ENCODE data around the gene CDC27.
"Not testable (repeated sequence)": the region's sequence is repeated elsewhere in the genome, so short reads cannot be mapped to it uniquely, and the experiment has no call there.

CDC27 gene

GRCh38 chr17:47225436-47225858 is 36.4 kb upstream of the CDC27 start:
- H3K9me3 Mint-ChIP-seq = no peaks in the 10 kb centered on the region
- peaks cover 72% of the 10 kb centered on the region for H3K4me1 Mint-ChIP-seq (ENCODE audit: low read depth)
- H3K36me3 Mint-ChIP-seq (ENCODE audit: low read depth) = peaks cover 6% of the 10 kb centered on the region
- peaks cover 20% of the 10 kb centered on the region for H3K27me3 Mint-ChIP-seq
- H3K4me3 Mint-ChIP-seq = peak overlapping the region; percentile 10
- peak overlapping the region; percentile 90 for H3K27ac Mint-ChIP-seq
- intact Hi-C loops (cut with micrococcal nuclease) = loop anchor here (5.0 kb wide), 1 partner anchor 38 kb away; the partner anchor contains the start of gene CDC27

GRCh38 chr17:47224966-47225365 is 35.9 kb upstream of the CDC27 start:
- no peaks in the 10 kb centered on the region for H3K9me3 Mint-ChIP-seq
- H3K36me3 Mint-ChIP-seq (ENCODE audit: low read depth) = peaks cover 6% of the 10 kb centered on the region
- peak overlapping the region; percentile 90 for H3K27ac Mint-ChIP-seq
- peaks cover 20% of the 10 kb centered on the region for H3K27me3 Mint-ChIP-seq
- intact Hi-C loops (cut with micrococcal nuclease) = loop anchor here (5.0 kb wide), 1 partner anchor 38 kb away; the partner anchor contains the start of gene CDC27
- H3K4me1 Mint-ChIP-seq (ENCODE audit: low read depth) = peaks cover 72% of the 10 kb centered on the region
- no peak overlapping the region for H3K4me3 Mint-ChIP-seq

GRCh38 chr17:47224077-47224476 is 35.0 kb upstream of the CDC27 start:
- H3K9me3 Mint-ChIP-seq; intact Hi-C loops (cut with micrococcal nuclease); H3K36me3 Mint-ChIP-seq (ENCODE audit: low read depth); H3K4me3 Mint-ChIP-seq: not testable (repeated sequence)
- Mint-ChIP-seq H3K27ac (peak overlapping the region; percentile 90), H3K4me1 (ENCODE audit: low read depth) (peaks cover 73% of the 10 kb centered on the region), H3K27me3 (peaks cover 29% of the 10 kb centered on the region)

- Mint-ChIP-seq H3K27me3 (peaks cover 32% of the 10 kb centered on the region), H3K36me3 (ENCODE audit: low read depth) (peaks cover 6% of the 10 kb centered on the region), H3K4me3 (no peak overlapping the region), H3K4me1 (ENCODE audit: low read depth) (peaks cover 80% of the 10 kb centered on the region), H3K9me3 (no peaks in the 10 kb centered on the region), H3K27ac (peak overlapping the region; percentile 90)
- intact Hi-C loops (cut with micrococcal nuclease) = no loop called here
Measured at GRCh38 chr17:47223460-47223859, 34.4 kb upstream of the CDC27 start.

- no peak overlapping the region for H3K4me3 Mint-ChIP-seq
- H3K27ac Mint-ChIP-seq = peak overlapping the region; percentile 90
- H3K4me1 Mint-ChIP-seq (ENCODE audit: low read depth) = peaks cover 78% of the 10 kb centered on the region
- peaks cover 32% of the 10 kb centered on the region for H3K27me3 Mint-ChIP-seq
- peaks cover 6% of the 10 kb centered on the region for H3K36me3 Mint-ChIP-seq (ENCODE audit: low read depth)
- H3K9me3 Mint-ChIP-seq = no peaks in the 10 kb centered on the region
- intact Hi-C loops (cut with micrococcal nuclease) = no loop called here
Measured at GRCh38 chr17:47223007-47223406, 33.9 kb upstream of the CDC27 start.

- Mint-ChIP-seq H3K36me3 (ENCODE audit: low read depth) (peaks cover 6% of the 10 kb centered on the region), H3K4me1 (ENCODE audit: low read depth) (peaks cover 69% of the 10 kb centered on the region), H3K9me3 (no peaks in the 10 kb centered on the region), H3K27ac (peak overlapping the region; percentile 51), H3K4me3 (no peak overlapping the region), H3K27me3 (peaks cover 32% of the 10 kb centered on the region)
- intact Hi-C loops (cut with micrococcal nuclease) = no loop called here
Measured at GRCh38 chr17:47222047-47222446, 33.0 kb upstream of the CDC27 start.

- Mint-ChIP-seq H3K27ac (no peak overlapping the region), H3K9me3 (no peaks in the 10 kb centered on the region), H3K36me3 (ENCODE audit: low read depth) (peaks cover 6% of the 10 kb centered on the region), H3K4me3 (no peak overlapping the region), H3K4me1 (ENCODE audit: low read depth) (peaks cover 62% of the 10 kb centered on the region), H3K27me3 (peaks cover 32% of the 10 kb centered on the region)
- intact Hi-C loops (cut with micrococcal nuclease) = no loop called here
Measured at GRCh38 chr17:47221154-47221553, 32.1 kb upstream of the CDC27 start.

- no peak overlapping the region for H3K4me3 Mint-ChIP-seq
Measured at GRCh38 chr17:47220531-47220999, 31.5 kb upstream of the CDC27 start.

GRCh38 chr17:47219621-47220475 is 30.8 kb upstream of the CDC27 start:
- intact Hi-C loops (cut with micrococcal nuclease) = no loop called here

More at GRCh38 chr17:47220531-47220999, 31.5 kb upstream of the CDC27 start:
- Mint-ChIP-seq H3K27me3 (peaks cover 32% of the 10 kb centered on the region), H3K4me1 (ENCODE audit: low read depth) (peaks cover 56% of the 10 kb centered on the region), H3K27ac (peak overlapping the region; percentile 50), H3K9me3 (no peaks in the 10 kb centered on the region), H3K36me3 (ENCODE audit: low read depth) (peaks cover 6% of the 10 kb centered on the region)
- intact Hi-C loops (cut with micrococcal nuclease) = no loop called here

GRCh38 chr17:47218896-47219430 is 29.9 kb upstream of the CDC27 start:
- peaks cover 40% of the 10 kb centered on the region for H3K4me1 Mint-ChIP-seq (ENCODE audit: low read depth)
- H3K36me3 Mint-ChIP-seq (ENCODE audit: low read depth) = peaks cover 1% of the 10 kb centered on the region
- no peak overlapping the region for H3K27ac Mint-ChIP-seq
- intact Hi-C loops (cut with micrococcal nuclease) = no loop called here
- no peak overlapping the region for H3K4me3 Mint-ChIP-seq
- peaks cover 33% of the 10 kb centered on the region for H3K27me3 Mint-ChIP-seq
- H3K9me3 Mint-ChIP-seq = no peaks in the 10 kb centered on the region

More at GRCh38 chr17:47219621-47220475, 30.8 kb upstream of the CDC27 start:
- Mint-ChIP-seq H3K27me3 (peaks cover 33% of the 10 kb centered on the region), H3K9me3 (no peaks in the 10 kb centered on the region), H3K27ac (peak overlapping the region; percentile 50), H3K4me3 (no peak overlapping the region), H3K36me3 (ENCODE audit: low read depth) (peaks cover 6% of the 10 kb centered on the region), H3K4me1 (ENCODE audit: low read depth) (peaks cover 49% of the 10 kb centered on the region)

- peaks cover 36% of the 10 kb centered on the region for H3K27me3 Mint-ChIP-seq
- H3K27ac Mint-ChIP-seq; H3K4me3 Mint-ChIP-seq; H3K36me3 Mint-ChIP-seq (ENCODE audit: low read depth); intact Hi-C loops (cut with micrococcal nuclease); H3K9me3 Mint-ChIP-seq: not testable (repeated sequence)
- peaks cover 36% of the 10 kb centered on the region for H3K4me1 Mint-ChIP-seq (ENCODE audit: low read depth)
Measured at GRCh38 chr17:47217279-47217678, 28.2 kb upstream of the CDC27 start.

GRCh38 chr17:47216821-47217220 is 27.7 kb upstream of the CDC27 start:
- H3K4me3 Mint-ChIP-seq; H3K27ac Mint-ChIP-seq; H3K36me3 Mint-ChIP-seq (ENCODE audit: low read depth); H3K9me3 Mint-ChIP-seq; intact Hi-C loops (cut with micrococcal nuclease): not testable (repeated sequence)
- peaks cover 37% of the 10 kb centered on the region for H3K4me1 Mint-ChIP-seq (ENCODE audit: low read depth)
- peaks cover 33% of the 10 kb centered on the region for H3K27me3 Mint-ChIP-seq

- intact Hi-C loops (cut with micrococcal nuclease) = no loop called here
- peaks cover 18% of the 10 kb centered on the region for H3K27me3 Mint-ChIP-seq
- peaks cover 33% of the 10 kb centered on the region for H3K4me1 Mint-ChIP-seq (ENCODE audit: low read depth)
- no peak overlapping the region for H3K4me3 Mint-ChIP-seq
- no peaks in the 10 kb centered on the region for H3K36me3 Mint-ChIP-seq (ENCODE audit: low read depth)
- no peak overlapping the region for H3K27ac Mint-ChIP-seq
- H3K9me3 Mint-ChIP-seq = no peaks in the 10 kb centered on the region
Measured at GRCh38 chr17:47214931-47215330, 25.8 kb upstream of the CDC27 start.

- H3K36me3 Mint-ChIP-seq (ENCODE audit: low read depth) = no peaks in the 10 kb centered on the region
- peaks cover 31% of the 10 kb centered on the region for H3K4me1 Mint-ChIP-seq (ENCODE audit: low read depth)
- no peak overlapping the region for H3K27ac Mint-ChIP-seq
- peaks cover 17% of the 10 kb centered on the region for H3K27me3 Mint-ChIP-seq
- intact Hi-C loops (cut with micrococcal nuclease) = no loop called here
- H3K4me3 Mint-ChIP-seq = no peak overlapping the region
- no peaks in the 10 kb centered on the region for H3K9me3 Mint-ChIP-seq
Measured at GRCh38 chr17:47213540-47213939, 24.4 kb upstream of the CDC27 start.

Measured in dendritic cell treated with granulocyte-macrophage colony-stimulating factor and Interleukin-4, amounts not matched to agents 40 ng/mL and 50 ng/mL, for 4 days (primary cell).